HL-60 (cell line): ENCODE data around the gene DGCR6.
"Not testable (repeated sequence)": the region's sequence is repeated elsewhere in the genome, so short reads cannot be mapped to it uniquely, and the experiment has no call there.

Experiments
- GABPA ChIP-seq: IDR thresholded peaks from 2 replicates; pipeline ENCODE4 v1.6.1; 2012; ENCODE audit warnings: low read depth
- POLR2AphosphoS5 ChIP-seq: IDR thresholded peaks from 2 replicates; pipeline ENCODE4 v1.6.1; 2012; ENCODE audit warnings: low read depth
- REST ChIP-seq: IDR thresholded peaks from 2 replicates; pipeline ENCODE4 v1.6.1; 2012; ENCODE audit warnings: low read depth; ENCODE audit not compliant: insufficient replicate concordance
- SPI1 ChIP-seq: IDR thresholded peaks from 2 replicates; pipeline ENCODE4 v1.6.1; 2012; ENCODE audit warnings: low read depth, mild to moderate bottlenecking, borderline replicate concordance
- TF ChIP-seq, protein P1 (sequence below): IDR thresholded peaks from one replicate; pipeline ENCODE4 v1.5.1; 2011; ENCODE audit warnings: low read length, control low read depth, inconsistent platforms; ENCODE audit not compliant: insufficient read depth

DNA sequence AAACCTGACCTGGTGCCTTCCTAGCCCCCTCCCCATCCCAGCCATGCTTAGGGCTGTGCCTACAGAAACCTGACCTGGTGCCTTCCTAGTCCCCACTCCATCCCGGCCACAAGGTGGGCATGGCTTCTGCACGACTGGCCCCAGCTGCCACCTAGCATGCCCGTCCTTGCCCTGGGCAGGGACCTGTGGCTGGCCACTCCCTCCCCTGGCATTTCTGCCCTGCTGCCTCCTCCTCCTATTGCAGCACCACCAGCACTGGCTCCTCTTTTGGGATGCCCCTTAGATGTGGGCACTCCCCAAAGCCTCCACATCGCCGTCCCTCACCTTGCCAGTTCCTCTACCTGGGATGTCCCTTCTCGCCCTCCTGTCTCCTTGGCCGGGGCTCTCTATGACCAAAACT is 28.6 kb downstream of the DGCR6 start:
- TF ChIP-seq, protein P1, sequence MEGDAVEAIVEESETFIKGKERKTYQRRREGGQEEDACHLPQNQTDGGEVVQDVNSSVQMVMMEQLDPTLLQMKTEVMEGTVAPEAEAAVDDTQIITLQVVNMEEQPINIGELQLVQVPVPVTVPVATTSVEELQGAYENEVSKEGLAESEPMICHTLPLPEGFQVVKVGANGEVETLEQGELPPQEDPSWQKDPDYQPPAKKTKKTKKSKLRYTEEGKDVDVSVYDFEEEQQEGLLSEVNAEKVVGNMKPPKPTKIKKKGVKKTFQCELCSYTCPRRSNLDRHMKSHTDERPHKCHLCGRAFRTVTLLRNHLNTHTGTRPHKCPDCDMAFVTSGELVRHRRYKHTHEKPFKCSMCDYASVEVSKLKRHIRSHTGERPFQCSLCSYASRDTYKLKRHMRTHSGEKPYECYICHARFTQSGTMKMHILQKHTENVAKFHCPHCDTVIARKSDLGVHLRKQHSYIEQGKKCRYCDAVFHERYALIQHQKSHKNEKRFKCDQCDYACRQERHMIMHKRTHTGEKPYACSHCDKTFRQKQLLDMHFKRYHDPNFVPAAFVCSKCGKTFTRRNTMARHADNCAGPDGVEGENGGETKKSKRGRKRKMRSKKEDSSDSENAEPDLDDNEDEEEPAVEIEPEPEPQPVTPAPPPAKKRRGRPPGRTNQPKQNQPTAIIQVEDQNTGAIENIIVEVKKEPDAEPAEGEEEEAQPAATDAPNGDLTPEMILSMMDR, result not testable (repeated sequence)
- not testable (repeated sequence) for TF ChIP-seq POLR2AphosphoS5, REST, GABPA, SPI1
